PFSK-1 (cell line): Measurements from ENCODE around the gene NOP14.

ENCODE experiments used
- SIN3A ChIP-seq: IDR thresholded peaks from 2 replicates; pipeline ENCODE4 v1.6.1; 2012; ENCODE audit warnings: mild to moderate bottlenecking, low read length, moderate library complexity, borderline replicate concordance; ENCODE audit not compliant: insufficient read depth
- TF ChIP-seq, protein P1 (sequence below), 2 experiments: IDR thresholded peaks; 2 replicates each; pipeline versions ENCODE4 v1.6.1 to v1.8.0; 2011 to 2012; ENCODE audit warnings: low read depth in 2 of 2, low read length in 2 of 2, control low read depth in 1 of 2, inconsistent platforms in 1 of 2, mild to moderate bottlenecking in 1 of 2, moderate library complexity in 1 of 2; ENCODE audit not compliant: insufficient read depth in 1 of 2

DNA sequence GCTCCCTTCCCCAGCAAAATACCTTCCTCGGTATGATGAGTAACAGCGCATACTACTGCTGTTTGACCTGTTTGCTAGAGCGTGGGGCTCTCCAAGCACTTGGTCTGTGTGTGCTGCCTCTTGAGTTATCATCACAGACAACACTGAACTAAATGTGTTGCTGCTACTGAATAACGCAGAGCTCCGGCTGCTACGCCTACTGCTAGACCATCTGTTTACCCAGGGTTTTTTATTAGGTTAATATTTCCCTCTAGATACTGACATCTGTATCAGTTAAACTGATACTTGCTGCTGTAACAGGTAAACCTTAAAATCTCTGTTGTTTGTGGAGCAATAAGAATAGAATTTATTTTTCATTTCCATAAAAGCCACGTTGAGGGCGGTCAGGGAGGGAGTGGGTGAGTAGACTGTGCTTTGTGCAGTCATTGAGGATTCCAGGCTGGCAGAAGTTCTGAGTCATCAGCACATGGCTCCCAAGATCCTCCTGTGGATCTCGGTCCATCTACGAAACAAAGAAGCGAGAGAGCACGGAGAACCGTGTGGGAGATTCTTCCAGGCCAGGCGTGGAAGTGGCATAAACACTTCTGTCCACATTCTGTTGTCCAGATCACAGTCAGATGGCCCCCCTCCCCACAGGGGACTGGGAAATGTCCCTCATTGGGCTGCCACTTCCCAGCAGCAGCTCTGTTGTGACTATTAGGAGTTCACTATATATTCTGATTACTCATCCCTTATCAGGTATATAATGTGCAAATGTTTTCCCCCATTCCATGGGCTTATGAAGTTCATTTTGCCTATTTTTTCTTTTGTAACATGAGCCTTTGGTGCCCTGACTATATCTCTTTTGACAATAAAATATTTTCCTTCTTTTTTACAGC is 14.2 kb upstream of the NOP14 start:
- TF ChIP-seq, protein P1, sequence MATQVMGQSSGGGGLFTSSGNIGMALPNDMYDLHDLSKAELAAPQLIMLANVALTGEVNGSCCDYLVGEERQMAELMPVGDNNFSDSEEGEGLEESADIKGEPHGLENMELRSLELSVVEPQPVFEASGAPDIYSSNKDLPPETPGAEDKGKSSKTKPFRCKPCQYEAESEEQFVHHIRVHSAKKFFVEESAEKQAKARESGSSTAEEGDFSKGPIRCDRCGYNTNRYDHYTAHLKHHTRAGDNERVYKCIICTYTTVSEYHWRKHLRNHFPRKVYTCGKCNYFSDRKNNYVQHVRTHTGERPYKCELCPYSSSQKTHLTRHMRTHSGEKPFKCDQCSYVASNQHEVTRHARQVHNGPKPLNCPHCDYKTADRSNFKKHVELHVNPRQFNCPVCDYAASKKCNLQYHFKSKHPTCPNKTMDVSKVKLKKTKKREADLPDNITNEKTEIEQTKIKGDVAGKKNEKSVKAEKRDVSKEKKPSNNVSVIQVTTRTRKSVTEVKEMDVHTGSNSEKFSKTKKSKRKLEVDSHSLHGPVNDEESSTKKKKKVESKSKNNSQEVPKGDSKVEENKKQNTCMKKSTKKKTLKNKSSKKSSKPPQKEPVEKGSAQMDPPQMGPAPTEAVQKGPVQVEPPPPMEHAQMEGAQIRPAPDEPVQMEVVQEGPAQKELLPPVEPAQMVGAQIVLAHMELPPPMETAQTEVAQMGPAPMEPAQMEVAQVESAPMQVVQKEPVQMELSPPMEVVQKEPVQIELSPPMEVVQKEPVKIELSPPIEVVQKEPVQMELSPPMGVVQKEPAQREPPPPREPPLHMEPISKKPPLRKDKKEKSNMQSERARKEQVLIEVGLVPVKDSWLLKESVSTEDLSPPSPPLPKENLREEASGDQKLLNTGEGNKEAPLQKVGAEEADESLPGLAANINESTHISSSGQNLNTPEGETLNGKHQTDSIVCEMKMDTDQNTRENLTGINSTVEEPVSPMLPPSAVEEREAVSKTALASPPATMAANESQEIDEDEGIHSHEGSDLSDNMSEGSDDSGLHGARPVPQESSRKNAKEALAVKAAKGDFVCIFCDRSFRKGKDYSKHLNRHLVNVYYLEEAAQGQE (IDR thresholded peaks at IDR 0.05; ENCODE audit: insufficient read depth in 1 of 2, low read depth in 2 of 2, low read length in 2 of 2) = no peak
- no peak for TF ChIP-seq SIN3A
